Erythroblast (primary cell): Measurements from ENCODE around the gene STIM1.

Source experiments
- GATA1 ChIP-seq: IDR thresholded peaks from 2 replicates; pipeline ENCODE4 v1.6.1; 2011; ENCODE audit warnings: low read depth, mild to moderate bottlenecking, control low read depth, low read length, moderate library complexity
- POLR2A ChIP-seq: IDR thresholded peaks from 2 replicates; pipeline ENCODE4 v1.6.1; 2011; ENCODE audit warnings: mild to moderate bottlenecking, low read length

DNA sequence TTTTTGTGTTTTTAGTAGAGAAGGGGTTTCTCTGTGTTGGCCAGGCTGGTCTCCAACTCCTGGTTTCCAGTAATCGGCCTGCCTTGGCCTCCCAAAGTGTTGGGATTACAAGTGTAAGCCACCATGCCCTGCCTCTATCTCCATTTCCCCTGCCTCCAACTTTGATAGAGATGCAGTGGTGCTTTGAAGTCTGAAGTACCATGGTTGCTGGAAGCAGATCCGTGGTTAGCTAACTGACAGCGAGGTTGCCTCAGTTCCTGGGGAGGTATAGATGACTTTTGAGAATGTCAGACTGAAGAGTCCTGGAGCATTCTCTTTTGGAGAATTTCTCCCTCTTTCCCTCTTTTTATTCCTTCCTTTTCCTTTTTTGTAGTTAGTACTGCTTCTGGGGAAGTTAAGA, 127.6 kb downstream of the STIM1 start:
- TF ChIP-seq POLR2A: no peak
- no peak for TF ChIP-seq GATA1
